CD4-positive, alpha-beta T cell (primary cell): ENCODE measurements around the gene CITED2. TPM values are rescaled to one million over a fixed set of nuclear protein-coding genes. Genes with fewer than 3 reads are reported as not detected.
A peak's percentile ranks its signal among the peaks of the same experiment; 100 is the strongest.

Source experiments
- ATAC-seq: fragments of 200-7000 bp; cut with Tn5 transposase; one replicate; pipeline ENCODE4 v1.10.0; 2022; ENCODE audit warnings: mild to moderate bottlenecking; ENCODE audit not compliant: poor library complexity
- CTCF ChIA-PET: fragments of 350-600 bp; sonication (Branson Sonifier 250); formaldehyde crosslinking; loops from one replicate; lab custom pipeline; 2021; ENCODE audit warnings: antibody characterized with exemption, inconsistent platforms; lab: Charles Lee
- POLR2A ChIA-PET: fragments of 350-600 bp; sonication (Branson Sonifier 250); formaldehyde crosslinking; loops from one replicate; lab custom pipeline; 2021; ENCODE audit warnings: antibody characterized with exemption, inconsistent platforms; lab: Charles Lee
- DNase-seq, 14 experiments: peaks; one replicate each; pipeline ENCODE4 v3.0.0-alpha.2; 2013 to 2020; ENCODE audit warnings: mixed read lengths in 2 of 14
- H3K27ac ChIP-seq, 2 donors: one replicate each; pipeline versions ENCODE4 v1.5.1 to v1.7.0; 2013; ENCODE audit warnings: low read length in 2 of 2, low read depth in 1 of 2, mild to moderate bottlenecking in 1 of 2
- H3K27me3 ChIP-seq, 2 experiments: 1 replicate in 1 of 2; 2 replicates in 1 of 2; pipeline versions ENCODE4 v1.6.1 to v1.7.0; 2013; ENCODE audit warnings: low read length in 2 of 2, control low read depth in 1 of 2, mild to moderate bottlenecking in 1 of 2, moderate library complexity in 1 of 2; ENCODE audit not compliant: insufficient read depth in 2 of 2, control insufficient read depth in 1 of 2
- H3K36me3 ChIP-seq: one replicate; pipeline ENCODE4 v1.6.1; 2013; ENCODE audit warnings: low read length, control low read depth; ENCODE audit not compliant: insufficient read depth
- H3K4me1 ChIP-seq: one replicate; pipeline ENCODE4 v1.6.1; 2013; ENCODE audit warnings: low read length, control low read depth; ENCODE audit not compliant: insufficient read depth
- H3K4me3 ChIP-seq: one replicate; pipeline ENCODE4 v1.5.1; 2013; ENCODE audit warnings: mild to moderate bottlenecking, low read length, moderate library complexity
- H3K9me3 ChIP-seq, 2 experiments: 1 replicate in 1 of 2; 2 replicates in 1 of 2; pipeline versions ENCODE4 v1.6.1 to v1.7.0; 2013; ENCODE audit warnings: low read length in 2 of 2, mild to moderate bottlenecking in 2 of 2, control low read depth in 1 of 2, moderate library complexity in 1 of 2; ENCODE audit not compliant: control insufficient read depth in 1 of 2, insufficient read depth in 1 of 2
- H3K27ac Mint-ChIP-seq: one replicate; pipeline ENCODE4 v1.8.0; 2020; ENCODE audit warnings: mixed read lengths
- H3K27me3 Mint-ChIP-seq: one replicate; pipeline ENCODE4 v1.8.0; 2021; ENCODE audit warnings: mixed read lengths
- H3K36me3 Mint-ChIP-seq: one replicate; pipeline ENCODE4 v1.8.0; 2021; ENCODE audit warnings: low read depth, mixed read lengths
- H3K4me1 Mint-ChIP-seq: one replicate; pipeline ENCODE4 v1.8.0; 2021; ENCODE audit warnings: low read depth, mixed read lengths
- H3K4me3 Mint-ChIP-seq: one replicate; pipeline ENCODE4 v1.8.0; 2020; ENCODE audit warnings: mild to moderate bottlenecking, mixed read lengths
- H3K9me3 Mint-ChIP-seq: one replicate; pipeline ENCODE4 v1.8.0; 2020; ENCODE audit warnings: mixed read lengths
- intact Hi-C, 2 experiments: fragments of 100-400 bp; cut with DNase I in 1 of 2; cut with micrococcal nuclease in 1 of 2; formaldehyde crosslinking; loops; one replicate each; pipeline versions ENCODE4 v1.15.1 to v1.9.0; 2023 to 2025; cut with DNase I, micrococcal nuclease
- total RNA-seq, 174 experiments: library from RNA in 2 of 174; stranded (reverse) in 2 of 174; gene quantifications; one replicate each; pipeline ENCODE4 v1.2.3 and lab custom pipeline; 2021 to 2026
- TF ChIP-seq, protein P1 (sequence below): fragments of 200-600 bp; IDR thresholded peaks from one replicate; pipeline ENCODE4 v1.8.0; 2022; ENCODE audit warnings: antibody characterized with exemption, mild to moderate bottlenecking

The CITED2 gene
- total RNA-seq, 2 experiments from 2014 or later: 181 to 185 TPM

DNA sequence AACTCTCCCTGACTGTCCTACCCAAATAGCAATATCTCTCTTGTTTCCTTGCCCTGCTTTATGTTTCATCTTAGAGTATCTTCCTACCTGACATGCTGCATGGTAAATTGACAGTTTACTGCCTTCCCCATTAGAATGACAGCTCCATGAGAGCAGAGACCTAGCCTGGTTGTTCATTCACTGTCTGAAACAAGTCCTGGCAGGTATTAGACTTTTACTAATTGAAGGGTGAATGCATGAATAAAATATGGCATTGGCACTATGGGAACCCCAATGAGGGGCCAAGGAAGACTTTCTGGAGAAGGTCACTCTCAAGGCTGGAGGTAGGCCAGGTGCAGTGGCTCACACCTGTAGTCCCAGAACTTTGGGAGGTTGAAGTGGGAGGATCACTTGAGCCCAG lies 3.8 kb upstream of the CITED2 start:
- Histone ChIP-seq H3K9me3 (no peaks in the 10 kb centered on the region), H3K36me3 (peaks cover 3% of the 10 kb centered on the region), H3K4me3 (no peak overlapping the region), H3K27ac (no peak overlapping the region), H3K27me3 (no peaks in the 10 kb centered on the region), H3K4me1 (peaks cover 15% of the 10 kb centered on the region)
- peak overlapping the region; percentile 0 for H3K27ac Mint-ChIP-seq
- TF ChIP-seq, protein P1, sequence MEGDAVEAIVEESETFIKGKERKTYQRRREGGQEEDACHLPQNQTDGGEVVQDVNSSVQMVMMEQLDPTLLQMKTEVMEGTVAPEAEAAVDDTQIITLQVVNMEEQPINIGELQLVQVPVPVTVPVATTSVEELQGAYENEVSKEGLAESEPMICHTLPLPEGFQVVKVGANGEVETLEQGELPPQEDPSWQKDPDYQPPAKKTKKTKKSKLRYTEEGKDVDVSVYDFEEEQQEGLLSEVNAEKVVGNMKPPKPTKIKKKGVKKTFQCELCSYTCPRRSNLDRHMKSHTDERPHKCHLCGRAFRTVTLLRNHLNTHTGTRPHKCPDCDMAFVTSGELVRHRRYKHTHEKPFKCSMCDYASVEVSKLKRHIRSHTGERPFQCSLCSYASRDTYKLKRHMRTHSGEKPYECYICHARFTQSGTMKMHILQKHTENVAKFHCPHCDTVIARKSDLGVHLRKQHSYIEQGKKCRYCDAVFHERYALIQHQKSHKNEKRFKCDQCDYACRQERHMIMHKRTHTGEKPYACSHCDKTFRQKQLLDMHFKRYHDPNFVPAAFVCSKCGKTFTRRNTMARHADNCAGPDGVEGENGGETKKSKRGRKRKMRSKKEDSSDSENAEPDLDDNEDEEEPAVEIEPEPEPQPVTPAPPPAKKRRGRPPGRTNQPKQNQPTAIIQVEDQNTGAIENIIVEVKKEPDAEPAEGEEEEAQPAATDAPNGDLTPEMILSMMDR: no peak
- H3K4me3 Mint-ChIP-seq: peak overlapping the region; percentile 69
- no peak for ATAC-seq
- H3K4me1 Mint-ChIP-seq: peaks cover 12% of the 10 kb centered on the region
- H3K27me3 Mint-ChIP-seq: no peaks in the 10 kb centered on the region
- intact Hi-C loops: loop anchor here (5.0 to 10.0 kb wide), 3 partner anchors 149 to 1067 kb away; partner anchors contain the start of gene HEBP2 (in 1 of the 2)
- DNase-seq: no peak
- peaks cover 22% of the 10 kb centered on the region for H3K36me3 Mint-ChIP-seq
- no peaks in the 10 kb centered on the region for H3K9me3 Mint-ChIP-seq
- ChIA-PET CTCF (interaction anchor here (1.3 kb wide), 1 partner anchor 9 kb away, joined by 6 read pairs; no protein-coding TSS in a partner anchor), POLR2A (interaction anchor here (0.7 kb wide), 1 partner anchor 457 kb away, joined by 4 read pairs; no protein-coding TSS in a partner anchor)

DNA sequence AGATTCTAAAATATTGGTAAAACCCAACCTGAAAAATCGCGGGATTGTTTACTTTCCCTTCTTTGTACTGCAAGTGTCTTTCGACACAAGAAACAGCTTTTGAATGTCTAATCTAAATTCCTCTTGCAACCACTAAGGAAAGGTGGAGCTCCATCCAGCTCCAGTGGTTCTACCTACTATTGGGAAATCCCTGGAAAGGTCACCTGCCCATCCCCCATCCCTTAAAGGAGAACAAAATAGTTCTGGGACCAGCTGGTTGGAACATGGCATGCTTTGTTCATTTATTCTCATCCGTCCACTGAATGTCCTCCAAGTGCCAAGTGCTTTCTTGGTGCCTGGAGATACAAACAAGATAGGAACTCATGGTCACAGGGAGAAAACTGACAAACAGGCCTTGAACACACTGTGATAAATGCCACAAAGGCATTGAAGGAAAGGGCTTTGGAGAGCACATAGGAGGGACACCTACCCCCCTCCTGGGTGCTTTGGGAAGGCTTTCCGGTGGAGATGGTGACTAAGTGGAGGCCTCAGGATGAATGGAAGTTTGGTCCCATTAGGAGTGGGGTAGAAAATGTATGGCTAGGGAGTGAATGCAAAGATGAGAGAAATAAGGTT lies 2.3 kb upstream of the CITED2 start:
- POLR2A ChIA-PET: no interaction called here

DNA sequence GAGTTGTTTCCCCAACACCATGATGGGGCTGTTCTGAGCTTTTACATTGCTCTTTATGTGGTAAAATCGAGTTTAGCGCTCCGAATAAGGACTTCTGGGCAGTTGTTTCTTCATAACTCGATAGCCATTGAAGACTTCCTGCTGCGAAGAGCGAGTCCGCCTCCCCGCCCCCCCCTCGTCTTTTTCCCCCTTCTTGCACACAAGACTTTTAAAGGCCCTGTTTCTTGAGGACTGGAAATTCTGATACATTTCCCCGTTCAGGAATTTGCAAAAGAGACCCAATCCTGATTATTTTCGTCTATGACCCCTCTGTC lies 1.5 kb upstream of the CITED2 start:
- no peaks in the 10 kb centered on the region for H3K27me3 Mint-ChIP-seq
- H3K4me3 Mint-ChIP-seq: peak overlapping the region; percentile 95
- H3K27ac ChIP-seq: peak overlapping the region; percentile 66 to 92
- peaks cover 15% of the 10 kb centered on the region for H3K4me1 ChIP-seq
- H3K9me3 ChIP-seq: no peaks in the 10 kb centered on the region
- intact Hi-C loops: loop anchor here (5.0 to 10.0 kb wide), 3 partner anchors 151 to 1069 kb away; partner anchors contain the start of gene HEBP2 (in 1 of the 2)
- peaks cover 6% of the 10 kb centered on the region for H3K36me3 ChIP-seq
- TF ChIP-seq, protein P1: no peak
- peak overlapping the region; percentile 71 for H3K4me3 ChIP-seq
- no peaks in the 10 kb centered on the region for H3K27me3 ChIP-seq
- ATAC-seq (no peak), DNase-seq (peak in 2 of 14 experiments; percentile 33 to 36)
- CTCF ChIA-PET: interaction anchor here (0.6 to 2.0 kb wide), 4 partner anchors 20 to 251 kb away, joined by 3 to 12 read pairs (median 3); no protein-coding TSS in a partner anchor
- H3K27ac Mint-ChIP-seq: peak overlapping the region; percentile 97
- POLR2A ChIA-PET: interaction anchor here (1.1 to 5.0 kb wide), 19 partner anchors 8 to 972 kb away, joined by 3 to 83 read pairs (median 31); partner anchors contain the start of genes CCDC28A, HEBP2, HECA and REPS1
- H3K36me3 Mint-ChIP-seq: peaks cover 41% of the 10 kb centered on the region
- H3K9me3 Mint-ChIP-seq: no peaks in the 10 kb centered on the region
- H3K4me1 Mint-ChIP-seq: peaks cover 22% of the 10 kb centered on the region

More for the DNA sequence above, 2.3 kb upstream of the CITED2 start:
- CTCF ChIA-PET: no interaction called here
- no peaks in the 10 kb centered on the region for H3K9me3 ChIP-seq
- H3K27ac ChIP-seq: no peak overlapping the region
- peaks cover 3% of the 10 kb centered on the region for H3K36me3 ChIP-seq
- no peaks in the 10 kb centered on the region for H3K27me3 ChIP-seq
- DNase-seq (no peak), ATAC-seq (no peak)
- Mint-ChIP-seq H3K36me3 (peaks cover 34% of the 10 kb centered on the region), H3K27me3 (no peaks in the 10 kb centered on the region), H3K27ac (peak overlapping the region; percentile 97), H3K4me1 (peaks cover 15% of the 10 kb centered on the region), H3K9me3 (no peaks in the 10 kb centered on the region), H3K4me3 (peak overlapping the region; percentile 95)
- intact Hi-C loops: loop anchor here (5.0 to 10.0 kb wide), 3 partner anchors 151 to 1068 kb away; partner anchors contain the start of gene HEBP2 (in 1 of the 2)
- TF ChIP-seq, protein P1: no peak
- H3K4me3 ChIP-seq: no peak overlapping the region
- H3K4me1 ChIP-seq: peaks cover 15% of the 10 kb centered on the region
